Adrenal gland (tissue), 5 donors: Measurements from ENCODE around the gene AK8.

Source experiments
- CTCF ChIP-seq, 6 experiments: fragments of 450-650 bp in 4 of 6; fragments of 200-600 bp in 2 of 6; sonication (generic) in 1 of 6; IDR thresholded peaks; 1 replicate in 5 of 6; 2 replicates in 1 of 6; pipeline versions ENCODE4 v1.5.1 to v1.8.0; 2016 to 2021; ENCODE audit warnings: antibody characterized with exemption in 6 of 6, mild to moderate bottlenecking in 2 of 6, moderate library complexity in 1 of 6
- POLR2A ChIP-seq, 2 donors: fragments of 450-650 bp; IDR thresholded peaks; one replicate each; pipeline ENCODE4 v1.6.1; 2017; ENCODE audit warnings: antibody characterized with exemption in 2 of 2, mild to moderate bottlenecking in 2 of 2, moderate library complexity in 1 of 2
- donor health status: DM: no; HTN: no; CAD: no.

- TF ChIP-seq CTCF (IDR thresholded peaks at IDR 0.05) (no peak), POLR2A (IDR thresholded peaks at IDR 0.05) (no peak)
Observed at GRCh38 chr9:132833550-132834121, 44.4 kb downstream of the AK8 start.
